HepG2 (cell line): Measurements from ENCODE around the gene CSK. TPM values are rescaled to one million over a fixed set of nuclear protein-coding genes. Genes with fewer than 3 reads are reported as not detected.

Experiments used
- ATAC-seq: fragments of 200-7000 bp; cut with Tn5 transposase; 3 replicates; pipeline ENCODE4 v1.9.1; 2020; ENCODE audit warnings: mild to moderate bottlenecking, moderate library complexity
- BruUV-seq: library from RNA; stranded (reverse); fragments of 400-500 nt; replicated peaks from 2 replicates; lab custom pipeline; 2021; lab: Mats Ljungman, UMichigan
- CTCF ChIA-PET: fragments of 300-600 bp; formaldehyde crosslinking; extraction: SDS; loops from one replicate; lab custom pipeline; 2021; ENCODE audit warnings: low total read pairs, inconsistent platforms, low intra/inter-chr PET ratio; lab: Yijun Ruan, JAX
- POLR2A ChIA-PET: fragments of 350-600 bp; sonication (Branson Sonifier 250); formaldehyde crosslinking; loops from one replicate; lab custom pipeline; 2020; ENCODE audit warnings: antibody characterized with exemption, inconsistent platforms; lab: Yijun Ruan, JAX
- DNase-seq: peaks from one replicate; pipeline ENCODE4 v3.0.0-alpha.2; 2015; ENCODE audit warnings: low spot score
- FAIRE-seq: peaks from 3 replicates; lab custom pipeline; 2011; peaks lifted over from hg19 to GRCh38; lab: Jason Lieb, UNC
- H2AFZ ChIP-seq: one replicate; pipeline ENCODE4 v1.6.1; 2011; ENCODE audit warnings: low read length, inconsistent platforms
- H3K27ac ChIP-seq: fragments of 300-600 bp; 3 replicates; pipeline ENCODE4 v1.8.0; 2011; ENCODE audit warnings: mixed run types, mild to moderate bottlenecking, mixed read lengths, low read length, inconsistent platforms; ENCODE audit not compliant: insufficient read depth; ENCODE audit errors: extremely low read length
- H3K27me3 ChIP-seq, 2 experiments: fragments of 200-600 bp in 1 of 2; 2 replicates in 1 of 2; 3 replicates in 1 of 2; pipeline versions ENCODE4 v1.6.0 to v1.8.0; 2011; ENCODE audit warnings: low read length in 2 of 2, mild to moderate bottlenecking in 2 of 2, moderate library complexity in 2 of 2, inconsistent platforms in 1 of 2; ENCODE audit not compliant: insufficient read depth in 2 of 2, control insufficient read depth in 1 of 2
- H3K36me3 ChIP-seq, 2 experiments: fragments of 200-600 bp in 1 of 2; replicated peaks in 1 of 2; 2 replicates in 1 of 2; 3 replicates in 1 of 2; pipeline versions ENCODE4 v1.5.1 to v1.8.0; 2011; ENCODE audit warnings: low read length in 2 of 2, inconsistent platforms in 1 of 2; ENCODE audit not compliant: insufficient read depth in 2 of 2, control insufficient read depth in 1 of 2
- H3K4me1 ChIP-seq: 2 replicates; pipeline ENCODE4 v1.5.1; 2012; ENCODE audit warnings: low read length, inconsistent platforms; ENCODE audit not compliant: insufficient read depth
- H3K4me2 ChIP-seq: 2 replicates; pipeline ENCODE4 v1.6.0; 2011; ENCODE audit warnings: low read depth, low read length, inconsistent platforms
- H3K4me3 ChIP-seq, 3 experiments: fragments of 200-600 bp in 1 of 3; sonication (generic), shearing (Covaris generic) in 1 of 3; replicated peaks in 1 of 3; 2 replicates each; pipeline ENCODE4 v1.5.1; 2011 to 2016; ENCODE audit warnings: low read length in 3 of 3, inconsistent platforms in 2 of 3, low read depth in 2 of 3, mild to moderate bottlenecking in 2 of 3, control low read depth in 1 of 3, mixed read lengths in 1 of 3; ENCODE audit not compliant: insufficient read depth in 1 of 3
- H3K79me2 ChIP-seq: one replicate; pipeline ENCODE4 v1.6.1; 2011; ENCODE audit warnings: low read length, inconsistent platforms; ENCODE audit not compliant: insufficient read depth
- H3K9ac ChIP-seq: 2 replicates; pipeline ENCODE4 v1.6.0; 2011; ENCODE audit warnings: mild to moderate bottlenecking, low read depth, low read length, inconsistent platforms; ENCODE audit not compliant: insufficient read depth
- H3K9me3 ChIP-seq: 2 replicates; pipeline ENCODE4 v1.5.1; 2012; ENCODE audit warnings: mild to moderate bottlenecking, low read length
- H4K20me1 ChIP-seq: 2 replicates; pipeline ENCODE4 v1.6.0; 2011; ENCODE audit warnings: inconsistent platforms, mild to moderate bottlenecking, low read length, moderate library complexity; ENCODE audit not compliant: insufficient read depth
- ADNP ChIP-seq: sonication (generic); formaldehyde crosslinking; IDR thresholded peaks from 2 replicates; pipeline ENCODE4 v1.4.0; 2020; ENCODE audit warnings: missing genetic modification reagents
- FIP1L1 ChIP-seq: fragments of 200-400 bp; formaldehyde crosslinking; IDR thresholded peaks from 2 replicates; pipeline ENCODE4 v1.6.1; 2018; ENCODE audit warnings: low read depth, mild to moderate bottlenecking, low read length, moderate library complexity, borderline replicate concordance; ENCODE audit not compliant: insufficient read depth
- FOXP4 ChIP-seq: sonication (generic); formaldehyde crosslinking; IDR thresholded peaks from 2 replicates; pipeline ENCODE4 v1.4.0; 2020; ENCODE audit warnings: missing genetic modification reagents
- KLF16 ChIP-seq, 2 experiments: sonication (generic) in 1 of 2; formaldehyde crosslinking in 1 of 2; IDR thresholded peaks; 2 replicates each; pipeline versions ENCODE4 v1.6.1 to v1.8.0; 2016 to 2023; ENCODE audit warnings: missing genetic modification reagents in 2 of 2, missing compliant biosample characterization in 1 of 2
- MBNL3 ChIP-seq: fragments of 250-450 bp; sonication (Bioruptor Pico); conservative IDR thresholded peaks from 2 replicates; pipeline ENCODE4 v1.8.0; 2022; ENCODE audit warnings: mild to moderate bottlenecking, inconsistent platforms
- RARA ChIP-seq: IDR thresholded peaks from 2 replicates; pipeline ENCODE4 v1.6.1; 2016; ENCODE audit warnings: missing genetic modification reagents, missing compliant biosample characterization
- REL ChIP-seq: sonication (generic); formaldehyde crosslinking; conservative IDR thresholded peaks from 2 replicates; pipeline ENCODE4 v1.8.0; 2022; ENCODE audit warnings: mild to moderate bottlenecking, missing genetic modification reagents, moderate library complexity
- SETDB1 ChIP-seq: sonication (generic); formaldehyde crosslinking; IDR thresholded peaks from 2 replicates; pipeline ENCODE4 v1.5.1; 2020; ENCODE audit warnings: missing genetic modification reagents, mild to moderate bottlenecking, borderline replicate concordance
- ZFP82 ChIP-seq: sonication (generic); formaldehyde crosslinking; IDR thresholded peaks from 2 replicates; pipeline ENCODE4 v1.5.1; 2020; ENCODE audit warnings: mild to moderate bottlenecking, missing genetic modification reagents, borderline replicate concordance
- ZNF207 ChIP-seq: fragments of 450-650 bp; IDR thresholded peaks from 2 replicates; pipeline ENCODE4 v1.6.1; 2016; ENCODE audit warnings: antibody characterized with exemption, borderline replicate concordance
- ZNF343 ChIP-seq: sonication (generic); formaldehyde crosslinking; IDR thresholded peaks from 2 replicates; pipeline ENCODE4 v1.4.0; 2020; ENCODE audit warnings: mild to moderate bottlenecking, missing genetic modification reagents
- ZNF451 ChIP-seq: sonication (generic); formaldehyde crosslinking; IDR thresholded peaks from 2 replicates; pipeline ENCODE4 v1.5.0; 2020; ENCODE audit warnings: mild to moderate bottlenecking, missing genetic modification reagents
- ZNF562 ChIP-seq: sonication (generic); formaldehyde crosslinking; IDR thresholded peaks from 2 replicates; pipeline ENCODE4 v1.8.0; 2022; ENCODE audit warnings: missing genetic modification reagents, borderline replicate concordance
- WGBS: methylation state at CpG from one replicate; pipeline ENCODE4 v1.1.6; 2017; ENCODE audit warnings: low lambda C conversion rate; 5-methylcytosine and 5-hydroxymethylcytosine counted together
- in situ Hi-C: cut with HindIII; loops from 2 replicates; pipeline ENCODE4 v1.10.0; 2017; ENCODE audit warnings: low pct_unique_long_range_greater_than_20kb; ENCODE audit not compliant: extremely low pct_ligation_motif_present
- intact Hi-C: fragments of 100-400 bp; cut with micrococcal nuclease; formaldehyde crosslinking; loops from one replicate; pipeline ENCODE4 v1.10.0; 2022; ENCODE audit not compliant: unreplicated experiment
- polyA plus RNA-seq, 8 experiments: library from polyadenylated mRNA; depleted of rRNA in 3 of 8; stranded (reverse) in 7 of 8; unstranded in 1 of 8; fragments of >200 nt; fragmentation: Illumina TruSeq in 4 of 8; extraction: Trizol in 4 of 8; gene quantifications; 2 replicates each; pipeline versions ENCODE4 v1.2.1 to v1.2.3, GENCODE V29; 2011 to 2016; ENCODE audit warnings: low read depth in 4 of 8, missing spikeins in 1 of 8, mixed read lengths in 1 of 8; ENCODE audit not compliant: insufficient read depth in 1 of 8
- total RNA-seq, 5 experiments: library from RNA; depleted of rRNA; stranded (reverse); fragments of >200 nt; fragmentation: Illumina TruSeq; extraction: Trizol; gene quantifications; 2 replicates each; pipeline ENCODE4 v1.2.3, GENCODE V29; 2016; ENCODE audit warnings: low read depth in 1 of 5
- TF ChIP-seq, protein P1 (sequence below), 2 experiments: sonication (generic) in 1 of 2; formaldehyde crosslinking in 1 of 2; IDR thresholded peaks; 2 replicates each; pipeline versions ENCODE4 v1.4.0 to v1.6.1; 2016 to 2020; ENCODE audit warnings: borderline replicate concordance in 1 of 2, low read depth in 1 of 2, mild to moderate bottlenecking in 1 of 2, missing genetic modification reagents in 1 of 2
- TF ChIP-seq, protein P2 (sequence below): IDR thresholded peaks from 2 replicates; pipeline ENCODE4 v1.6.1; 2018; ENCODE audit warnings: missing genetic modification reagents, mild to moderate bottlenecking, missing compliant biosample characterization

Gene CSK
- total and polyA plus RNA-seq, 2 of the 13 experiments (the other 11 are each of a cell fraction or from before 2014, with no cell fraction given), result 12.5 to 21.3 TPM

GRCh38 chr15:74791007-74791406, 9.1 kb downstream of the CSK start:
- peaks cover 10 to 20% of the 10 kb centered on the region in 2 experiments; a peak in 3 of 5 replicates for H3K36me3 ChIP-seq
- FAIRE-seq, result no peak
- H3K27ac ChIP-seq, result no peak overlapping the region
- H3K9ac ChIP-seq, result no peak overlapping the region
- no peak overlapping the region for H3K4me2 ChIP-seq
- H3K9me3 ChIP-seq, result no peaks in the 10 kb centered on the region
- TF ChIP-seq, protein P1, sequence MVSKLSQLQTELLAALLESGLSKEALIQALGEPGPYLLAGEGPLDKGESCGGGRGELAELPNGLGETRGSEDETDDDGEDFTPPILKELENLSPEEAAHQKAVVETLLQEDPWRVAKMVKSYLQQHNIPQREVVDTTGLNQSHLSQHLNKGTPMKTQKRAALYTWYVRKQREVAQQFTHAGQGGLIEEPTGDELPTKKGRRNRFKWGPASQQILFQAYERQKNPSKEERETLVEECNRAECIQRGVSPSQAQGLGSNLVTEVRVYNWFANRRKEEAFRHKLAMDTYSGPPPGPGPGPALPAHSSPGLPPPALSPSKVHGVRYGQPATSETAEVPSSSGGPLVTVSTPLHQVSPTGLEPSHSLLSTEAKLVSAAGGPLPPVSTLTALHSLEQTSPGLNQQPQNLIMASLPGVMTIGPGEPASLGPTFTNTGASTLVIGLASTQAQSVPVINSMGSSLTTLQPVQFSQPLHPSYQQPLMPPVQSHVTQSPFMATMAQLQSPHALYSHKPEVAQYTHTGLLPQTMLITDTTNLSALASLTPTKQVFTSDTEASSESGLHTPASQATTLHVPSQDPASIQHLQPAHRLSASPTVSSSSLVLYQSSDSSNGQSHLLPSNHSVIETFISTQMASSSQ (IDR thresholded peaks at IDR 0.05; ENCODE audit: low read depth), result no peak
- TF ChIP-seq, protein P1 (CRISPR knock-in tag; IDR thresholded peaks at IDR 0.05; ENCODE audit: borderline replicate concordance), result no peak
- TF ChIP-seq FIP1L1, result no peak
- TF ChIP-seq SETDB1 (CRISPR knock-in tag), result no peak
- no peak for TF ChIP-seq ADNP
- TF ChIP-seq, protein P2, sequence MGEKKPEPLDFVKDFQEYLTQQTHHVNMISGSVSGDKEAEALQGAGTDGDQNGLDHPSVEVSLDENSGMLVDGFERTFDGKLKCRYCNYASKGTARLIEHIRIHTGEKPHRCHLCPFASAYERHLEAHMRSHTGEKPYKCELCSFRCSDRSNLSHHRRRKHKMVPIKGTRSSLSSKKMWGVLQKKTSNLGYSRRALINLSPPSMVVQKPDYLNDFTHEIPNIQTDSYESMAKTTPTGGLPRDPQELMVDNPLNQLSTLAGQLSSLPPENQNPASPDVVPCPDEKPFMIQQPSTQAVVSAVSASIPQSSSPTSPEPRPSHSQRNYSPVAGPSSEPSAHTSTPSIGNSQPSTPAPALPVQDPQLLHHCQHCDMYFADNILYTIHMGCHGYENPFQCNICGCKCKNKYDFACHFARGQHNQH, result no peak
- TF ChIP-seq ZFP82 (CRISPR knock-in tag), result no peak
- TF ChIP-seq RARA (CRISPR knock-in tag), result no peak
- TF ChIP-seq ZNF562 (CRISPR knock-in tag), result no peak
- TF ChIP-seq ZNF343, result no peak
- TF ChIP-seq ZNF451 (CRISPR knock-in tag), result no peak
- no peak for TF ChIP-seq ZNF207
- no peak for TF ChIP-seq REL
- TF ChIP-seq FOXP4, result no peak
- TF ChIP-seq MBNL3, result no peak
- no peak for TF ChIP-seq KLF16 (CRISPR knock-in tag; IDR thresholded peaks at IDR 0.05)
- no peaks in the 10 kb centered on the region for H3K27me3 ChIP-seq
- no peak overlapping the region for H3K4me3 ChIP-seq
- CTCF ChIA-PET, result no interaction called here
- BruUV-seq, result no TSS peak
- intact Hi-C loops (no loop called here), in situ Hi-C loops (no loop called here)
- H4K20me1 ChIP-seq, result peaks cover 27% of the 10 kb centered on the region; the same call in 1 of the 2 replicates
- H3K4me1 ChIP-seq, result peaks cover 22% of the 10 kb centered on the region
- ATAC-seq, result no peak
- 97% methylated on average over 1 of the region's 1 CpG for WGBS
- peaks cover 36% of the 10 kb centered on the region for H3K79me2 ChIP-seq
- POLR2A ChIA-PET, result no interaction called here
- DNase-seq, result no peak
- no peak overlapping the region for H2AFZ ChIP-seq
